Hematopoietic multipotent progenitor cell (in vitro differentiated cells): ENCODE measurements around the gene EIF4E. TPM values are rescaled to one million over a fixed set of nuclear protein-coding genes. Genes with fewer than 3 reads are reported as not detected.
"Not testable (repeated sequence)": the region's sequence is repeated elsewhere in the genome, so short reads cannot be mapped to it uniquely, and the experiment has no call there.

ENCODE experiments used
- DNase-seq, 3 donors: peaks; one replicate each; pipeline ENCODE4 v3.0.0-alpha.2; 2011 to 2015; ENCODE audit warnings: low read depth in 2 of 3, low spot score in 2 of 3
- total RNA-seq: library from RNA; depleted of rRNA; stranded (reverse); fragments of >200 nt; gene quantifications from one replicate; pipeline ENCODE4 v1.2.3, GENCODE V29; 2012

Gene EIF4E
- total RNA-seq, 1 donor, result 45.0 TPM

DNA sequence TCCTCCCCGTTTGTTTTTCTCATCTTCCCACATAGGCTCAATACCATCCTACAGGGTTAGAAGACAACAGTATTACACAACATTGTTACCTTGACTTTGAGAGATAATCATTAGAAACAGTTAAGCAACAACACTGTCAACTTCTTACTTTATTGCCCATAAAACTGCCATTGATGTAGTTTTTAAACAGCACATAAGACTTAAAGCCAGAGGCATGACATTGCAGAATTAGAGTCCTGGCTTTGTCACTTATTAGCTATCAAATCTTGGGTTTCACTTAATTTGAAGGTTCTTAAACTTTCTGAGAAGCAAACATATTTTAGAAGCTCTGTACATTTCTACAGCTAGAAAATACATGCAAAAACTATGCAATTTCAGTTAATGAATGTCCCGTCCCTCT is 41.8 kb downstream of the EIF4E start:
- no peak for DNase-seq

DNA sequence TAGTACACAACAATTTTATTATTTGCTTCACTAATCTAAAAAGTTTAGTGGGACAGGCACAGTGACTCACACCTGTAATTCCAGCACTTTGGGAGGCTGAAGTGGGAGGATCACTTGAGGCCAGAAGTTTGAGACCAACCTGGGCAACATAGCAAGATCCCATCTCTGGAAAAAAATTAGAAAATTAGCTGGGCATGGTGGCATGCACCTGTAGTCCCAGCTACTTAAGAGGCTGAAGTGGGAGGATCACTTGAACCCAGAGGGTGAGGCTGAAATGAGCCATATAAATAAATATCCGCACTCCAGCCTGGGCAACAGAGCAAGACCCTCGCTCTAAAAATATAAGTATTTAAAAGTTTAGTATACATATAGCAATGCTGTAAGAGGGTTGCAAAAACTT is 42.6 kb downstream of the EIF4E start:
- not testable (repeated sequence) for DNase-seq

DNA sequence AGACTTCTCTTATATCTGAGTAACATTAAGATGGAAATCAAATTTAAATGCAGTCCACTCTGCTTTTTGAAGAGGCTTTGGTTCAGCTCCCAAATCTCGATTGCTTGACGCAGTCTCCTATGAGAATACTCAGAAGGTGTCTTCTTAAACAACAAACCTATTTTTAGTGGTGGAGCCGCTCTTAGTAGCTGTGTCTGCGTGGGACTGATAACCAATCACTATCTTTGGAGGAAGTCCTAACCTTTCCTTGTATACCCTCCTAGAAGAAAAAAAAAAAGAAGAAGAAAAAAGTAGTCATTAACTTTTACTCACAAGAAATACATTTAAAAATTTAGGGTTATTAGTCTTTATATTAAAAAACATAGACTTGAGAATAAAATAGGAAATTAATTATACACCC is 48.0 kb downstream of the EIF4E start:
- not testable (repeated sequence) for DNase-seq

DNA sequence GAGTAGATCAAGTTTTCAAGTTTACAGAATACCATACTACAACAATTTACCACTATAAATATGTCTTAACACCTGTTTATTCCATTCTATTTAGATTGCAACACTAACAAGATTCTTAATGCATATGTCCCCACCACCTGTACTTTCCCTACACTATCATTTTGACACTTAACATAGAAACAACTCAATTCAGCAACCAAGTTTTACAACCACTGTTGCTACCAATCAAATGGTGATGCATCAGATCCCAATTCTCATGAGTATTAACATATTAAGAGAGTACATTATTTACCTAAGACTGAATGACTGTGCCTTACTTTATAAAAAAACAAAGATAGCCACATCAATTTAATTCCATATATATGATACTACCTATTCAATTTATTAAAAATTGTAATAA is 49.4 kb downstream of the EIF4E start:
- DNase-seq, result no peak

DNA sequence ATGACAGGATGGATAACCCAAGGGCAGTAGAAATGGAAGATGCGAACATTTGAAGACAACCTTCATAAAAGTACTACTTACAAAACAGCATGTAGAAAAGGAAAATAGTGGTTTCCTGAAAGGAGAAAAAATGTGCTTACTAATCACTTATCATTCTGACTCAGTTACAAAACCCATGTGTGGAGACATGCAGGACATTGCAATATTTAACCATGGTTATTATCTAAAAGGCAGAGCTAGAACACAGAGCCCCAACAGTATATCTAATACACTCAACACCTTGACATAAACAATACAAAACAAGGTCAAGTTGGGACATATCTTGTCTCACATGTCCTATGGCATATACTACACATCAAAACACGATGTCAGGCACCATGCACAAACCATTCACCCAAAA is 55.9 kb downstream of the EIF4E start:
- no peak for DNase-seq

DNA sequence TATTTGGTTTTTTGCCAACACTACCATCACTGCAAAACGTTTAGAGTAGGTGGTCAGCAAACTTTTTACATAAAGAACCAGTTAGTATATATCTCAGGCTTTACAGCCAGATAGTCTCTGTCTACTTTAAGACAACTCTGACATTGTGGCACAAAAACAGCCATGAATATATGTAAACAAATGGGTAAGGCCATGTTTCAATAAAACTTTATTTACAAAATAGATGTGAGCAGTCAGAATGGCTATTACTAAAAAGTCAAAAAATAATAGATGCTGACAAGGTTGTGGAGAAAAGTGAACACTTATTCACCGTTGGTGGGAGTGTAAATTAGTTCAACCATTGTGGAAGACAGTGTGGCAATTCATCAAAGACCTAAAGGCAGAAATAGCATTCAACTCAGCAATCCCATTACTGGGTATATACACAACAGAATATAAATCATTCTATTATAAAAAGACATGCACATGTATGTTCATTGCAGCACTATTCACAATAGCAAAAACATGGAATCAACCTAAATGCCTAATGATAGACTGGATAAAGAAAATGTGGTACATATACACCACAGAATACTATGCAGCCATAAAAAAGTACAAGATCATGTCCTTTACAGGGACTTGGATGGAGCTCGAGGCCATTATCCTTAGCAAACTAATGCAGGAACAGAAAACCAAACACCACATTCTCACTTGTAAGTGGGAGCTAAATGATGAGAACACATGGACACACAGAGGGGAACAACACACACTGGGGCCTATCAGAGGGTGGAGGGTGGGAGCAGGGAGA is 56.6 kb downstream of the EIF4E start:
- DNase-seq, result not testable (repeated sequence)

DNA sequence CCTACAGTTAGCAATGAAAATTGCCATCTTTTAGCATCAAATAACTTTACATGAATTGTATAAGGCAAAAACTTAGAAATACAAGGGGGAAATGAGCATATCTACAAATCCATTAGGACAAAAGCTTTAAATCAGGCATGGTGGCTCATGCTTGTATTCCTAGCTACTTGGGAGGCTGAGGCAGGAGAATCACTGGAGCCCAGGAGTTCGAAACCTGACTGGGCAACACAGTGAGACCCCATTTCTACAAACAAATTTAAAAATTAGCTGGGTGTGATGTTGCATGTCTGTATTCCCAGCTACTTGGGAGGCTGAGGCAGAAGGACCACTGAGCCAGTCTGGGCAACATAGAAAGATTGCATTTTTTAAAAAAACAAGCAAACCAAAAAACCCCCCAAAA is 61.3 kb downstream of the EIF4E start:
- no peak for DNase-seq

DNA sequence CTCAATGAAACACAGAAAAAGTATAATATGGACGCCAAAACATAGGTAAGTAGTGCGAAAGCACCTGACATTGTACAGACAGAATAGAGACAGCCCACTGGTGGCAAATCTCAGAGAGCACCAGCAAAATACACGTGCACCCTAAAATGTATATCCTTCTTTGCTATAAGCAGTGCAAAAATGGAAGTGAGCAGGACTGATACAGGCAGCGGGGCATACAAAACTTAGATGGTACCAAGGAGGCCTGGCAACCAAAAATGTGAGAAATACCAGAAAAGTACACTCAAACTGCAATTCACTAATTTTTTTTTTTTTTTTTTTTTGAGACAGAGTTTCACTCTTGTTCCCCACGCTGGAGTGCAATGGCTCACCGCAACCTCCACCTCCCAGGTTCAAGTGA is 63.9 kb downstream of the EIF4E start:
- no peak for DNase-seq

DNA sequence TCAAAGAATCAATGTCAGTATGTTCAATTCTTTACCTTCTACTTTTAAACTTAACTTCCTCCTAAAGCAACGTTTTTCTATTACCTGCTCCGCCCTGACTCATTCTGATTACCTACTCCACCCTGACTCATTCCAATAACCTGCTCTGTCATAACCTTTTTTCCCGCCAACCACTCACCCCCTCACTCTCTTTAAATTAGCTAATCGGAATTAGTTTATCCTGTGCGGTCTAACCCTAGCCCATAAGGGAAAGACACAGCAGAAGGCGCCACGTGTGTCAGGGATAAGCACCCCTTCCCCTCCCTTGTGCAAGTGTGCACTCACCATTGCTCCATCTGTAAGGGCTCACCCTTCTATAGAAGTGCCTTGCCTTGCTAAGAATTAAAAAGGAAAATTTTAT is 64.4 kb downstream of the EIF4E start:
- no peak for DNase-seq

DNA sequence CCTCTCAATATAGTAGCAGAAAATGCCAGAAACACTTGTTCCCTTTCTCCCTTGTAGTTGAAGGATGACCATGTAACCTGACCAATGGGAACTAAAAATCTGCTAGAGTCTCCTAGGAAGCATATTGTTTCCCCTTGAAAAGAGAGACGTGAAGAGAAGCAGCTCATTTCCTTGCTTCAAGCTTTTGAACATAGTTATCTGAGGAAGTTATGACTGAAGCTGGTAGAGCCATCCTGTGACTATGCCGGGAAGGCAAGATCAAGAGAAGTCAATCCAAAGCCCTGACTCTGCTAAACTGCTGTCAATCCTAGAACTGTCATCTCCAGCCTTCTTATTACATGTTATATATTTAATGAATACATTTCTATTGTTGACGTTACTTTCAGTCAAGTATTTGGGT is 66.6 kb downstream of the EIF4E start:
- DNase-seq, result no peak

DNA sequence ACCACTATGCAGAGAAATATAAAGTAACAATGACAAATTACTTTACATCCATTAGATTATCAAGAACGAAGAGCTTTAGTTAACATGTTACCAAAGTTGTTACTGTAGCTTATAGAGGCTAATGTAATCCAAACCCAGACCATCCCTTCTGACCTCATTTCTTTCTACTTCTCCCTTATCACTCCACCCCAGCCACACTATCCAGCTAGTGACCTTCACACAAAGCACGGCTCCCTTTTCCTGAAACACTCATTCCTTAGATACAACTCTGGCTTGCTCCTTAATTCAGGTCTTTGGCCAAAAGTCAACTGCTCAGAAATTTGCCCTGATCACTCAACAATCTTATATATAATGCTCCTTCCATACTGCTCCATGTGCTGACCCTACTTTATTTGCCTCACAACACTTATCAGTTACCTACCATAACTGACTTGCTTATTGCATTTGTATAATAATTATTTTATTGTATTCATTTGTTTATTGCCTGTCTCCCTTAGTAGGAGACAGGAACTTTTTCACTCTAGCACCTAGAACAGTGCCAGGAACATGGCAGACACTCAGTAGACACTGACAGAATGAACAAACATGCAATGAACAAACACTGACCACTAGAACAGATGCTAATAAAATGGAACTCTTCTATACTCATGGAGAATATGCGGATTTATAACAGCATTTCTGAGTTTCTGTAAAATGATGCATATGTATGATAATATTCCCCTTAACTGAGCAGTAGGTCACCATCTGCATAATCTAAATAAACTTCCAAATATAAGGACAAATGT is 67.6 kb downstream of the EIF4E start:
- DNase-seq, result no peak

DNA sequence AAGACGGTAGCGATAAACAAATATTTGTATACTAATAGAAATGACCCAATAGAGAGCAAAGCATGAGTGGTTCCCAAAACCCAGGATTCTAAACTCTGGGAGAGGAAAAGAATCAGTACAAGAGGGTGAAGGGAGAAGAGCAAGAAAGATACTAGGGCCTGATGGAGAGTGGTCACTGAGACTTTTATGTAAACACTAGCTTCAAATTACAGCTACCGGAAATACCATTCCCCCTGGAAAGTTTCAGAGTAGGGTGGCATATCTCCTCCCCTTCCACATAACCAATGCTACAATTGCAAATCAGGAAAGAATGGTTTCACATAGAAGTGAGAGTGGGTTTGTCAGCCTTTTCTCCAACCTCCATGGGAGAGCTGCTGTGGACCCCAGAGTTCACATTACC is 77.1 kb downstream of the EIF4E start:
- DNase-seq, result no peak

DNA sequence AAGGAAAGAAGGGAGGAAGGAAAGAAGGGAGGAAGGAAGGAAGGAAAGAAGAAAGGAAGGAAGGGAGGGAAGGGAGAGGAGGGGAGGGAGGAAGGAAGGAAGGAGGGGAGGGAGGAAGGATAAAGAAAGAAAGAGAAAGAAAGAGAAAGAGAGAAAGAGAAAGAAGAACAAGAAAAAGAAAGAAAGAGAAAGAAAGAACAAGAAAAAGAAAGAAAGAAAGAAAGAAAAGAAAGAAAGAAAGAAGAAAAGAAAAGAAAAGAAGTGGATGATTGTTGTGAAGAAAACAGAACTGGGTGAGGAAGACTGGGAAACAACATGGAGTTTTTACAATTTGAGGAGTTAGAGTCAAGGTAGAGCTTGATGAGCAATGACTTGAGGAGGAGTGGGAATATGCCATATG is 78.0 kb downstream of the EIF4E start:
- DNase-seq, result no peak

DNA sequence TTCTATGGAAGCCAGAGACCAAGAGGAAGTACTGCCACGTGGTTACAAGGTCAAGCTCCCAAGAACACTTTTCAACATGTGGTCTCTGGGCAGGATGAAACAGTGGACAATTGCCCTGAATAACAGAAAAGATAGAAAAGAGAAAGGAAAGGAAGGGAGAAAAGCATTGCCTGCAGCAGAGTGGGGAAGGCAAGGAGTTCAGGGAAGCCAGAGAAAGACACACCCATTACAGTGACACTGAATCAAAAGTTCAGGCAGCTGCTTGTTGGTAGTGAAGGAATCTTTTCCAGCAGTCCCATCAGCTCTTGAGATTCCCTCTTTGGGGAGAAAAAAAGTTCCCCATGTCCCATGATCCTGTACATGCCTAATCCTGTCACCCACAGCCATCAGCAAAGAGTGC is 80.5 kb downstream of the EIF4E start:
- no peak for DNase-seq

DNA sequence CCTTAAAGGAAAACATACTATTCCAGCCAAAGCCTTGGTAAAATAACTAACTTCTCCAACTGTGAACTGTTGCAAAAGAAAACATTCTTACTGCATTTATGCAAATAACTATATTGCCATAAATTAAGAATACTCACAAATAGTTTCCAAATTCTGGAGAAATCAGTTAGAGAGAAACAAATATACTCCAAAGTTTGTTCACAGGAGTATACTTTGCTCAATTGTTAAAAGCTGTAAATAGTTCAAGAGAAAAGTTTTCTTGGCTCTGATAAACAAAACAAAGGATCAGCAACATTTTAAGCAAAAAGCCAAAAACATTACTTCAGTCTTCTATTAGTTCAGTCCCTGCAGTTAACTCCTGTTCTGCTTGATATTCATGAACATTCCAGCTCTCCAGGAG is 83.0 kb downstream of the EIF4E start:
- DNase-seq, result peak in 1 of 3 donors; percentile 8

DNA sequence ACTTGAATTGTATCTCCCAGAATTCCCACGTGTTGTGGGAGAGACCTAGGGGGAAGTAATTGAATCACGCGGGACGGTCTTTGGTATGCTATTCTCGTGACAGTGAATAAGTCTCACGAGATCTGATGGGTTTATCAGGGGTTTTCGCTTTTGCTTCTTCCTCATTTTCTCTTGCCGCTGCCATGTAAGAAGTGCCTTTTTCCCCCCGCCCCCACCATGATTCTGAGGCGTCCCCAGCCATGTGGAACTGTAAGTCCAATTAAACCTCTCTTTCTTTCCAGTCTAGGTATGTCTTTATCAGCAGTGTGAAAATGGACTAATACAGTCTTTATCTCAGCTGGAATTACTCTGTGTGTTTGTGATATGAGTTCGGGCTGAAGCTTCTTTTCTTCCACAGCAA is 86.0 kb downstream of the EIF4E start:
- not testable (repeated sequence) for DNase-seq

DNA sequence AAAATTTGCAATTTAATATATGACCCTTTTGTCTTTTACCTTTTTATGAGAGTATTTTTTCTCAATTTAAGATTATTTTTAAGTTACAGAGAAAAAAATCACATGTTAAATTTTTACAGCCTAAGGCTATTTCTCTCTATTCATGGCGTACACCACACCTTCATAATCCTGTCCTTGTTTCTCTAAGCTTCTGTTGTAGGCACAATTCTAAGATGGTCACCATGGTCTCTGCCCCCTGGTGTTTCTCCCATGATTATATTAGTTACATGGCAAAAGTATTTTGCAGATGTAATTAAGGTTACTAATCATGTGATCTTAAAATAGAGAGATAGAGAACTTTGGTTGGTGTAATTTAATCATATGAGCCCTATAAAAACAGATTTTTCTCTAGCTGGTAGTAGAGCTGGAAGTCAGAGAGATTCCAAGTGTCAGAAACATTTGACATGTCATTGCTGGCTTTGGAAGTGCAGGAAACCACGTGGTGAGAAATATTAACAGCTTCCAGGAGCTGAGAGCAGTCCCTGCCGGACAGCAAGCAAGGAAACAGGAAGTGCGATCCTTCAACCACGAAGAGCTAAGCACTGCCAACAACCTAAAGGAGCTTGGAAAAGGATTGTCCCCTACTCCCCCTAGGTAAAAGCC is 89.8 kb downstream of the EIF4E start:
- DNase-seq, result no peak

DNA sequence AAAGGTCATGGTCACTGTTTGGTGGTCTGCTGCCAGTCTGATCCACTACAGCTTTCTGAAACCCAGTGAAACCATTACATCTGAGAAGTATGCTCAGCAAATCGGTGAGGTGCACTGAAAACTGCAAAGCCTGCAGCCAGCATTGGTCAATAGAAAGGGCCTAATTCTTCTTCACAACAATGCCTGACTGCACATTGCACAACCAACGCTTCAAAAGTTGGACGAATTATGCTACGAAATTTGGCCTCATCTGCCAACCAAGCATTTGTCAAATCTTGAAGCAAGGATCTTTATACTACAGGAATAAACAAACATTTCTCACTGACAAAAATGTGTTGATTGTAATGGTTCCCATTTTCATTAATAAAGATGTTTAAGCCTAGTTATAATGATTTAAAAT is 90.4 kb downstream of the EIF4E start:
- no peak for DNase-seq

DNA sequence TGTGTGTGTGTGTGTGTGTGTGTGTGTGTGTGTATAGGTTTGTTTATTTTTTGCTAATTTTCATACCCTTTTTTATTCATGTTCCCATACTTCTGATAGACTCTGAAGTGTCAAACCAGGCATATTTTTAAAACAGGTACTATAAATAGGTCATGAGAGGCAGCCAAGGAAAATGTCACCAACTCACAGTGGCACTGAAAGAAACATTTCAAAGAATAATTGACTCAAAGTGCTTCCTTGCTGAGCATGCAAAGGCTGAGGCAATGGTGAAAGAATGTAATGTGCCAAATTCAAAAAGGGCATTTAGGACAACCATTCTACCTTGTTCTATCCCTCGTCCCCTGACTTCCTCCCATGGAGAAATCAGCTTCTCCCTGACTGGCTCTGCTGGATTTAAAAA is 95.5 kb downstream of the EIF4E start:
- DNase-seq, result no peak

DNA sequence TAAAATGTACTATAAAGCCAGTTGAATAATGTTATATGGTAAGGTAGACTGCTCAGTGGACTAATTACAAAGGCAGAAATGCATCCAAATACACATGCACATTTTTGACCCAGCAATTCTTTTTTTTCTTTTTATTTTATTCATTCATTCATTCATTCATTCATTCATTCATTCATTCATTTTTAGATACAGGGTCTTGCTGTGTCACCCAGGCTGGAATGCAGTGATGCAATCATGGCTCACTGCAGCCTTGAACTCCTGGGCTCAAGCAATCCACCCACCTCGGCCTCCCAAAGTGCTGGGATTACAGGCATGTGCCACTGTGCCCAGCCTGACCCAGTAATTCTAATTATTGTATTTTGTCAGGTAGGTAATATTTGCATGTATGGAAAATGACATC is 97.9 kb downstream of the EIF4E start:
- DNase-seq, result not testable (repeated sequence)
